Mesendoderm (in vitro differentiated cells): ENCODE data around the gene LRRC18.

ENCODE experiments used
- DNase-seq: peaks from one replicate; pipeline ENCODE4 v3.0.0; 2013
- H2AK5ac ChIP-seq: 2 replicates; pipeline ENCODE4 v1.6.1; 2013; ENCODE audit warnings: low read length, inconsistent platforms
- H2BK120ac ChIP-seq: 2 replicates; pipeline ENCODE4 v1.6.1; 2013; ENCODE audit warnings: low read depth, mild to moderate bottlenecking, low read length, moderate library complexity, mixed read lengths
- H2BK15ac ChIP-seq: replicated peaks from 2 replicates; pipeline ENCODE4 v1.6.1; 2013; ENCODE audit warnings: low read depth, mild to moderate bottlenecking, moderate library complexity
- H2BK5ac ChIP-seq: 2 replicates; pipeline ENCODE4 v1.6.1; 2013; ENCODE audit warnings: low read length, inconsistent platforms
- H3K18ac ChIP-seq: 2 replicates; pipeline ENCODE4 v1.6.1; 2013; ENCODE audit warnings: mild to moderate bottlenecking, low read length, mixed read lengths
- H3K23ac ChIP-seq: one replicate; pipeline ENCODE4 v1.6.1; 2013; ENCODE audit warnings: low read length
- H3K27ac ChIP-seq: 2 replicates; pipeline ENCODE4 v1.5.1; 2013; ENCODE audit warnings: low read depth, mild to moderate bottlenecking, inconsistent platforms, low read length, moderate library complexity
- H3K27me3 ChIP-seq: 2 replicates; pipeline ENCODE4 v1.6.1; 2013; ENCODE audit warnings: low read length, control low read depth, mild to moderate bottlenecking, inconsistent platforms; ENCODE audit not compliant: insufficient read depth, poor library complexity
- H3K36me3 ChIP-seq: 2 replicates; pipeline ENCODE4 v1.6.1; 2013; ENCODE audit warnings: low read length, inconsistent platforms; ENCODE audit not compliant: control insufficient read depth, insufficient read depth
- H3K4ac ChIP-seq: one replicate; pipeline ENCODE4 v1.6.1; 2013; ENCODE audit warnings: low read depth, mild to moderate bottlenecking, low read length, moderate library complexity
- H3K4me1 ChIP-seq: 2 replicates; pipeline ENCODE4 v1.6.1; 2013; ENCODE audit warnings: low read depth, low read length, inconsistent platforms; ENCODE audit not compliant: control insufficient read depth
- H3K4me2 ChIP-seq: 2 replicates; pipeline ENCODE4 v1.6.1; 2013; ENCODE audit warnings: low read length
- H3K4me3 ChIP-seq: 2 replicates; pipeline ENCODE4 v1.5.1; 2013; ENCODE audit warnings: mild to moderate bottlenecking, low read length
- H3K56ac ChIP-seq: one replicate; pipeline ENCODE4 v1.6.1; 2013; ENCODE audit warnings: low read length
- H3K79me1 ChIP-seq: 2 replicates; pipeline ENCODE4 v1.6.1; 2013; ENCODE audit warnings: low read length, inconsistent platforms
- H3K79me2 ChIP-seq: 2 replicates; pipeline ENCODE4 v1.6.1; 2013; ENCODE audit warnings: mild to moderate bottlenecking, low read length; ENCODE audit not compliant: control insufficient read depth, insufficient read depth
- H3K9ac ChIP-seq: 2 replicates; pipeline ENCODE4 v1.6.1; 2013; ENCODE audit warnings: low read length, inconsistent platforms
- H4K5ac ChIP-seq: one replicate; pipeline ENCODE4 v1.6.1; 2013; ENCODE audit warnings: low read length
- H4K8ac ChIP-seq: one replicate; pipeline ENCODE4 v1.6.1; 2013; ENCODE audit warnings: low read depth, mild to moderate bottlenecking, control low read depth, low read length, moderate library complexity
- WGBS: extraction: QIAGEN DNeasy Blood & Tissue Kit; methylation state at CpG from one replicate; pipeline ENCODE4 v1.1.7; 2013; ENCODE audit warnings: low lambda C conversion rate, missing lambda C conversion rate; ENCODE audit not compliant: insufficient coverage; ENCODE audit errors: extremely low coverage; 5-methylcytosine and 5-hydroxymethylcytosine counted together

LRRC18 gene

DNA sequence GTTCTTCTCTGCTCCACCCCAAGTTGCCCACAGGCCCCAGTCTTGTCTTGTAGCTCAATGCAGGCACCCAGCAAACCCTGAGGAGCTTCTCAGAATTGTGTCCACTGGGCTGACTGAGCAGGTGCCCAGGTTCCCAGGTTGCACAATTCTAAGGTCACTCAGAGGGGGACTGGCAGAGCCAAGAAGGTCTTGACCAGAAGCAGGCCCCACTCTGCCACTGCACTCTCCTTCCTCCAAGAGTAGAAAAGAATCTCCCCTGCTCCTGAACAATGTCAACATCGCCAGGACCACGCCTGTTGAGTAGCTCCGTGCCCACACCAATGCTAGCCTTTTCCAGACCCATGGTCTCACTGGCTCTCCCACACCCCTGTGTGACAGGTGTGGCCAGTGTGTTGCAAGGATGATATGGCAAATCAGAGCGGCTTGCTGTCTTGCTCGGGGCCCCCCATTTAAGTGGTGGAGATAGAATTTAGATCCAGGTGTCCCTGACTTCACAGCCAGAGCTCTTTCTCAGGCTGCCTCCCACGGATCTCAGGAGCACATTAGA, 577 bp downstream of the LRRC18 start:
- H3K79me1 ChIP-seq, result no peaks in the 10 kb centered on the region
- H3K23ac ChIP-seq, result no peak overlapping the region
- DNase-seq, result no peak
- no peak overlapping the region for H2BK5ac ChIP-seq
- no peak overlapping the region for H2BK120ac ChIP-seq
- no peak overlapping the region for H3K4me3 ChIP-seq
- H3K79me2 ChIP-seq, result no peaks in the 10 kb centered on the region
- H3K36me3 ChIP-seq, result no peaks in the 10 kb centered on the region
- H3K56ac ChIP-seq, result no peak overlapping the region
- no peak overlapping the region for H3K4ac ChIP-seq
- H2BK15ac ChIP-seq, result no peak overlapping the region
- H4K8ac ChIP-seq, result no peak overlapping the region
- H3K4me2 ChIP-seq, result no peak overlapping the region
- H4K5ac ChIP-seq, result no peak overlapping the region
- WGBS, result no CpG with 5 or more reads among the region's 6 CpGs
- H2AK5ac ChIP-seq, result no peak overlapping the region
- no peak overlapping the region for H3K18ac ChIP-seq
- H3K4me1 ChIP-seq, result no peaks in the 10 kb centered on the region
- no peaks in the 10 kb centered on the region for H3K27me3 ChIP-seq
- H3K9ac ChIP-seq, result no peak overlapping the region
- H3K27ac ChIP-seq, result no peak overlapping the region

DNA sequence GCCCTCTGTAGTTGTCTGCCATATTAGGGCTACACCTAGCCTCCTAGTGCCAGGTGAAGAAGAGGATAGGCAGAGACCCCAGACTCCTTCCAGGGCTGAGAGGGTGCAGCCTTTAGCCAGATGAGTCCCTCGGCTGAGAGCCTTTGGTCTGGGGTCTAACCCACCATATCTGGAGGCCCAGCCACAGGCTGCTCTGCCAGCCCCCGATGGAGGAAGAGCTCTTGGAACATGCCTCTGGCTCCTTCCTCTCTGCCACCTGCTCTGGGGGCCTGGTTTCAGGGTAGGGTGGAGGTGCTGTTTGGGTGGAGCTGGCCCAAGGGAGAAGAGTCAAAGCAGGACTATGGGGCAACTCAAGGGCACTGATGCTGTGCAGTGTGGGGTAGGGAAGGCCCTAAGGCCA, 1.4 kb downstream of the LRRC18 start:
- Histone ChIP-seq H4K8ac (no peak overlapping the region), H3K4me1 (no peaks in the 10 kb centered on the region), H3K56ac (no peak overlapping the region), H2BK5ac (no peak overlapping the region), H3K27ac (no peak overlapping the region), H3K27me3 (no peaks in the 10 kb centered on the region), H3K4me3 (no peak overlapping the region), H3K36me3 (no peaks in the 10 kb centered on the region), H3K79me2 (no peaks in the 10 kb centered on the region), H3K18ac (no peak overlapping the region), H4K5ac (no peak overlapping the region), H3K23ac (no peak overlapping the region), H2BK120ac (no peak overlapping the region), H2BK15ac (no peak overlapping the region), H3K9ac (no peak overlapping the region), H2AK5ac (no peak overlapping the region), H3K79me1 (no peaks in the 10 kb centered on the region), H3K4me2 (no peak overlapping the region), H3K4ac (no peak overlapping the region)
- no CpG with 5 or more reads among the region's 2 CpGs for WGBS
- no peak for DNase-seq

DNA sequence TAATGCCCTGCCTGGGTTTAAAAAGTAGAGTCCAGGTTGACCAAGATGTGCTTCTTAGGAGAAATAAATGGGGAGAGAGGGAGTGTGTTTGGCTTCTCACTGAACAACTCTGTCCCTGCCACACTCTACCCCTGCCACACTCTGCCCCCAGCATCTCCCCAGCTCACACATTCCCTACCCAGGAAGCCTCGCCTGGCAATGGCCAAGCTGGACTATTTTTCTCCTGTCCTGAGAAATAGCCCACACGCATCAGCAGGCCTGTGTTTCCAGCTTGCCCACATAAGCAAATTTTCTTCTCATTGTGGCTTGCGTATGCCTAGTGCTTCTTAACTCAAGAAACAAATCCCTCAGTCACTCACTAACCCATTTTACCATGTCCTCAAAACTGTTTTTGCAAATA, 1.8 kb downstream of the LRRC18 start:
- Histone ChIP-seq H3K23ac (no peak overlapping the region), H3K4ac (no peak overlapping the region), H4K8ac (no peak overlapping the region)

DNA sequence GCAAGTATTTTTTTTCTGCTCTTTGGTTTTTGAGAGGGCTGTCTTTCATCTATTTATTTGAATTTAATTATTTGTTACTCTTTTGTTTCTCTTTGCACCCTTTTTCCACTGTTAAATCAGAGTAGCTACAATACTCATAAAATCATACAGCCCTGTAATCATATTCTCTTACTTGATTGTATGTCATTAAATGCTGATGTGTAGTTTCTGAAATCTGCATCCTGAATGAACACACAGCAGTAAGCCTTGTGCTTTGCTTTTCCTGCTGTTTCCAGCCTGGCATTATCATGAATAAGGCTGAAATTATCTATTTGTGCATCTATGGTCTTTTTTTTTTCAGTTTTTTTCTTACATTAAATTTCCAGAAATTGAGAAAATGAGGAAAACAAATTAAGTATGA, 4.1 kb downstream of the LRRC18 start:
- Histone ChIP-seq H3K18ac (no peak overlapping the region), H2AK5ac (no peak overlapping the region), H4K5ac (no peak overlapping the region), H2BK120ac (no peak overlapping the region), H3K4me3 (no peak overlapping the region), H3K4ac (no peak overlapping the region), H3K9ac (no peak overlapping the region), H3K79me1 (no peaks in the 10 kb centered on the region), H3K23ac (no peak overlapping the region), H3K4me1 (no peaks in the 10 kb centered on the region), H3K79me2 (no peaks in the 10 kb centered on the region), H3K27me3 (no peaks in the 10 kb centered on the region), H3K36me3 (no peaks in the 10 kb centered on the region), H4K8ac (no peak overlapping the region), H3K27ac (no peak overlapping the region), H2BK15ac (no peak overlapping the region), H3K4me2 (no peak overlapping the region), H3K56ac (no peak overlapping the region), H2BK5ac (no peak overlapping the region)
- no peak for DNase-seq

More for the DNA sequence above, 1.8 kb downstream of the LRRC18 start:
- H3K27me3 ChIP-seq, result no peaks in the 10 kb centered on the region
- H2BK15ac ChIP-seq, result no peak overlapping the region
- no peak overlapping the region for H3K56ac ChIP-seq
- H3K4me3 ChIP-seq, result no peak overlapping the region
- no peak overlapping the region for H2BK120ac ChIP-seq
- H2BK5ac ChIP-seq, result no peak overlapping the region
- no peaks in the 10 kb centered on the region for H3K79me1 ChIP-seq
- no peak overlapping the region for H3K4me2 ChIP-seq
- no peaks in the 10 kb centered on the region for H3K79me2 ChIP-seq
- no peak overlapping the region for H3K27ac ChIP-seq
- WGBS, result no CpG with 5 or more reads among the region's 3 CpGs
- H2AK5ac ChIP-seq, result no peak overlapping the region
- no peak overlapping the region for H3K9ac ChIP-seq
- DNase-seq, result no peak
- H3K36me3 ChIP-seq, result no peaks in the 10 kb centered on the region
- no peak overlapping the region for H3K18ac ChIP-seq
- H4K5ac ChIP-seq, result no peak overlapping the region
- H3K4me1 ChIP-seq, result no peaks in the 10 kb centered on the region

DNA sequence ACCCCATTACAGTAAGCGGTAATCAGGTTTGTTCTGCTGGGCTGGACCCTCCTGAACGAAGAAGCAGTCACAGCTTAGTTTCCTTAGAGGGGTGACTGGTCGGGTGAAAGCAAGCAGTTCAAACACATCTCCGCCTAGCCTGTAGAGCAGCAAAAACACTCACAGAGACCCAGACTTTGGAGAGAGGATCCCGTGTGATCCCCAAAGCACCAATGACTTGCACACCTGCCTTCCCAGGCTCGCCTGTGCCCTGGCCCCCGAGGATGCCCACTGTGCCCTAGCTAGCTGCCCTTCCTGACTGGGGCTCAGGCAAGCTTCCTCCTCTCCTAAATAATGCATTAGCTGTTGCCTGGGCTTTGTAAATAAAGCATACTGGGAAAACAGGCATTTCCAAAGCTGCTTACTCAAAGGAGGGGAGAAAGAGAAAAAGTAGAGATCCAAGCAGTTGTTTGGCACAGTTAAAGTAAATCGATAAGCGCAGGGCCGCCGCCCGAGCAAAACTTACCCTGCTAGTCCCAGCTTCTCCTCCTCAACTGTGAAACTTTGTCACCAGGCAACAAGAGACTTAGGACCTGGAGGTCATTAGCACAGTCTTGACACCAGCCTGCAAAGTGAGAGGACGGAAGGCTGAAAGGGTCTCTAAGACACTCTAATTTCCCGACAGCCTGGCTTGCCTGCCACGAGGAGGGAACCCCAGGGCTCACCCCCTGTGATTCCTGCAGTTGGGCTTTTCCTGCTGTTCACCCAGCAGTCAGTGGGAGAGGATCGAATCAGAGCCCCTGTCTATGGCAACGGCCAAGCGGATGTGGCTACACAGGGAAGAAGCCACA, 4.8 kb downstream of the LRRC18 start:
- H3K4me3 ChIP-seq, result no peak overlapping the region
- H2BK15ac ChIP-seq, result no peak overlapping the region
- H3K9ac ChIP-seq, result no peak overlapping the region
- no peaks in the 10 kb centered on the region for H3K79me2 ChIP-seq
- no peak overlapping the region for H3K27ac ChIP-seq
- H4K5ac ChIP-seq, result no peak overlapping the region
- no peak overlapping the region for H3K4ac ChIP-seq
- H2BK120ac ChIP-seq, result no peak overlapping the region
- H3K27me3 ChIP-seq, result no peaks in the 10 kb centered on the region
- no peak overlapping the region for H3K18ac ChIP-seq
- DNase-seq, result peak; percentile 67
- H3K4me1 ChIP-seq, result no peaks in the 10 kb centered on the region
- no peak overlapping the region for H2BK5ac ChIP-seq
- H3K79me1 ChIP-seq, result no peaks in the 10 kb centered on the region
- no peak overlapping the region for H3K23ac ChIP-seq
- H2AK5ac ChIP-seq, result no peak overlapping the region
- WGBS, result no CpG with 5 or more reads among the region's 18 CpGs
- no peak overlapping the region for H4K8ac ChIP-seq
- no peaks in the 10 kb centered on the region for H3K36me3 ChIP-seq
- H3K56ac ChIP-seq, result no peak overlapping the region
- H3K4me2 ChIP-seq, result no peak overlapping the region
